NK-92 (cell line): ENCODE results near the gene RNH1.
"Not testable (repeated sequence)": the region's sequence is repeated elsewhere in the genome, so short reads cannot be mapped to it uniquely, and the experiment has no call there.

Experiments used
- DNase-seq: peaks from one replicate; lab custom pipeline; 2025; ENCODE audit not compliant: unreplicated experiment; lab: John Stamatoyannopoulos, UW

Gene RNH1

GRCh38 chr11:520428-521176, 13.6 kb upstream of the RNH1 start:
- DNase-seq = no peak

DNA sequence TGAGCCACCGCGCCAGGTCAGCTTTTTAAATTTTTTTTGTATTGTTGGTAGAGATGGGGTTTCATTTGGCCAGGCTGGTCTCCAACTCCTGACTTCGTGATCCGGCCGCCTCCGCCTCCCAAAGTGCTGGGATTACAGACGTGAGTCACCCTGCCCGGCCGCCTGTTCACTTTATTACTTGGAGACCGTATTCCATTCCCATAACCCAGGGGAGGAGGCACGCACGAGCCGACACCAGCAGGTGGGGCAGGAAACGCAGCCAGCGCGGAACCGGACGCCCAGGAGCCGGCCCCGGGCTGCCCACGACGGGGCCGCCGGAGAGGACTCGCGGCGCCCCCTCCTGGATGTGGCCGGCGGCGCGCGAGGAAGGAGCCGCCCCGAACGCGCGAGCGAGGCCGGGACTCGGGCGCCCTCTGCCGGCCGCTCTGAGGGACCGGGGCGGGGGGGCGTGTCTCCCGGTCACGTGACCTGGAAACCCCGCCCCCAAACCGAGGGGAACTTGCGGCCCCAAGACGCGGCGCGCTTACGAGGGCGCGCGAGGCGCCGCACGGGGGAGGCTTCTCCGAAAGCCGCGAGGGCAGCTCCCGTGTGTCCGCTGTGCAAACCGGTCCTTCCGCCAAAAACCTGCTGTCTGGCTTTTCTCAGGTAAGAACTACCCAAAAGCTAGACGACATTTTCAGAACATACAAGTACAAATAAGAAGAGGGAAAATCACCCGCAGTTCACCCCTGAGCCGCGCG, 11.6 kb upstream of the RNH1 start:
- DNase-seq = no peak

- DNase-seq = not testable (repeated sequence)
These were observed 10.1 kb upstream of the RNH1 start for GRCh38 chr11:516918-517685.

GRCh38 chr11:516400-516799, 9.4 kb upstream of the RNH1 start:
- no peak for DNase-seq

DNA sequence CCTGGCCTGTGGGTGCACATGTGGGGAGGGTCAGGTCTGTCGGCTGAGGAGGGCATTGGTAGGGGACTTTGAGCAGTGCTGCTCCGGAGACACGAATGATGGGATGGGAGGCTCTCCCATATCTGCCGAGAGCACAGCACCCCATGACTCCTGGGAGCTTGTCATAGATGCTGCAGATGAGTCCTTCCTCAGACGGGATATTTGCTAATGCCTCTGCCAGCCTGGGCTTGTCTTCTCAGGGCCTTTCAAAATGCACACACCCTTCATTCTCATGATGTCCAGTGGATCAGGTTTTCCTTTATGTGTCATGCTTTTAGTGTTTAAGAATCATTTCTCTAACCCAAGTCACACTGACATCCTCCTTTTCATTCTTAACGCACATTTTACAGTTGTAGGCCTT, 8.1 kb upstream of the RNH1 start:
- no peak for DNase-seq

DNA sequence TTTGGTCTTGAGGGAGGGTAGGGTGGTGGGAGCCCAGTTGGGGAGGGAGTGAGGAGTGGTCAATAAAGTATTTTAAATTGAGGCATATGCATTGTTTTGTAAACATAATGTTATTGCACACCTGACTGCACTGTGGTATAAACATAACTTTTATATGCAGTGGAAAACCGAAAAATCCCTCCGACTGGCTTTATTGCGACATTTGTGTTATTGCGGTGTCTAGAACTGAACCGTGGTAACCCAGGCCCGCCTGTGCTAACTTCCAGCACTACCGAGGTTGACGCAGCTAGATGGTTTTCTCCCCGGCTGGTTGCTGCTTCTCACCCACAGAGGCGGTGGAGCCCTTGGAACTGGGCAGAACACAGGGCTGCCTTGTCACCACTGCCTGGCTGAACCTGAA, 7.6 kb upstream of the RNH1 start:
- no peak for DNase-seq

DNA sequence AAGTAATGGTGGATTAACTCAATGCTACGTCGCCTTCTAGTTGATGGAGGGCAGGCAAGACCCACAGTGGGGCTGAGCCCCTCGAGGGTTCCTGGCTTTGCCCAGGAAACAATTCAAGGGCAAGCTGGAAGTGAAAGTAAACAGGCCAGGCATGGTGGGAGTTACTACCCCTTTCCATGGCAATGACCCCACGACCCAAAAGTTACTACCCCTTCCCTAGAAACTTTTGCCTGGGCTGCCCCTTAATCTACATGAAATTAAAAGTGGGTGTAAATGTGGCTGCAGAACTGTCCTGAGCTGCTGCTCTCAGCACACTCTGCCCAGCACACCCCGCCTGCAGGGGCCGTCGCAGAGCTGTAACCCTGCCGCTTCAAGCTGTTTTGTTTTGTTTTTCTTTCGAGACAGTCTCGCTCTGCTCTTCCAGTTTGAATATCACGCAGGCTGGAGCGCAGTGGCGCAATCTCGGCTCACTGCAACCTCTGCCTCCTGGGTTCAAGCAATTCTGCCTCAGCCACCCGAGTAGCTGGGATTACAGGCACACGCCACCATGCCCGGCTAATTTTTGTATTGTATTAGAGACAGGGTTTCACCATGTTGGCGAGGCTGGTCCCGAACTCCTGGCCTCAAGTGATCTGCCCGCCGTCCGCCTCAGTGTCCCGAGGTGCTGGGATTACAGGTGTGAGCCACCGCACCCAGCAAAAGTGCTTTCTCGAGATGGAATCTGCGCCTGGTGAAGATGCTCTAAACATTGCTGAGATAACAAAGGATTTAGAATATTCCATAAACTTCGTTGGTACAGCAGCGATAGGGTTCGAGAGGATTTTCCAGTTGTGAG, 5.9 kb upstream of the RNH1 start:
- DNase-seq = no peak

- DNase-seq = no peak
These were observed 1.9 kb upstream of the RNH1 start for GRCh38 chr11:508956-509355.

DNA sequence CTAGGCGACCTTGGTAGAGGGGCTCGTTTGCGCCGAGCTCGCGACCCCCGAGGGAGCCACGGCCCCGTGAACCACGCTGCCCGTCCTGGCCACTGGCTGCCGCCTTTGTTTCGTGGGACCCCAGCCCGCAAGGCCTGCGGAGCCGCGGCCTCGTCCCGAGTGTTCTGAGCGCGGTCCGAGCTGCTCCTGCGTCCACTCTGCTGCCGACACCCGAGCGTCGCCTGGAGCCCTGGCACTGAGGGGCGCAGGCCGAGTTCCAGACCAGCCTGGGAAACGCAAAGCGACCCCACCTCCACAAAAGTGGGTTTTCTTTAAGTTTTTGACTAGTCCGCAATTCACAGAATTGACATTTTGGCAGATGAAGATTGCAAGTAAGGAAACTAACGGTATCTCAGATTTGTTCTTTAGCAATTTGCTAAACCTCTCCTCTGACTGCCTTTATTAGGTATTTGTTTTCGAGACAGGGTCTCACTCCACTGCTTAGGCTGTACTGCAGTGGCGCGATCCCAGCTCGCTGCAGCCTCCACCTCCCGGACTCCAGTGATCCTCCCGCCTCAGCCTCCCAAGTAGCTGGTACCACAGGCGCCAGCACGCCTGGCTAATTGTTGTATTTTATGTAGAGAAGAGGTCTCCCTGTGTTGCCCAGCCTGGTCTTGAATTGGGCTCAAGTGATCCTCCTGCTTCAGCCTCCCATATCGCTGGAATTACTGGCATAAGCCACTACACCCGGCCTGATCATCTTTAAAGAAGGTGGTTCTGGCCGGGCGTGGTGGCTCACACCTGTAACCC, 879 bp upstream of the RNH1 start:
- DNase-seq = no peak

- DNase-seq = peak; percentile 73
These were observed 626 bp downstream of the RNH1 start for GRCh38 chr11:506238-506994.

DNA sequence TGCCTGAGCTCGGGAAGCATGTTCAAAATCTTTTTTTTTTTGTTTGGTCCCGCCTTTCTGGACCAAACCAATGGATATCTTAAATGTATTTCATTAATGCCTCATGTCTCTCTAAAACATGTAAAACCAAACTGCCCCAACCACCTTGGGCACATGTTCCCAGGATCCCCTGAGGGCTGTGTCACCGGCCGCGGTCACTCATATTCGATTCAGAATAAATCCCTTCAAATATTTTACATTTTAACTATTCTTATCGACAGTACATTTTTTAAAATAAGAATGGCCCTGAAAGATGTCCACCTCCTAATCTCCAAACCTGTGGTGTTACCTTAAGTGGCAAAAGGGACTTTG, 2.1 kb downstream of the RNH1 start:
- no peak for DNase-seq

DNA sequence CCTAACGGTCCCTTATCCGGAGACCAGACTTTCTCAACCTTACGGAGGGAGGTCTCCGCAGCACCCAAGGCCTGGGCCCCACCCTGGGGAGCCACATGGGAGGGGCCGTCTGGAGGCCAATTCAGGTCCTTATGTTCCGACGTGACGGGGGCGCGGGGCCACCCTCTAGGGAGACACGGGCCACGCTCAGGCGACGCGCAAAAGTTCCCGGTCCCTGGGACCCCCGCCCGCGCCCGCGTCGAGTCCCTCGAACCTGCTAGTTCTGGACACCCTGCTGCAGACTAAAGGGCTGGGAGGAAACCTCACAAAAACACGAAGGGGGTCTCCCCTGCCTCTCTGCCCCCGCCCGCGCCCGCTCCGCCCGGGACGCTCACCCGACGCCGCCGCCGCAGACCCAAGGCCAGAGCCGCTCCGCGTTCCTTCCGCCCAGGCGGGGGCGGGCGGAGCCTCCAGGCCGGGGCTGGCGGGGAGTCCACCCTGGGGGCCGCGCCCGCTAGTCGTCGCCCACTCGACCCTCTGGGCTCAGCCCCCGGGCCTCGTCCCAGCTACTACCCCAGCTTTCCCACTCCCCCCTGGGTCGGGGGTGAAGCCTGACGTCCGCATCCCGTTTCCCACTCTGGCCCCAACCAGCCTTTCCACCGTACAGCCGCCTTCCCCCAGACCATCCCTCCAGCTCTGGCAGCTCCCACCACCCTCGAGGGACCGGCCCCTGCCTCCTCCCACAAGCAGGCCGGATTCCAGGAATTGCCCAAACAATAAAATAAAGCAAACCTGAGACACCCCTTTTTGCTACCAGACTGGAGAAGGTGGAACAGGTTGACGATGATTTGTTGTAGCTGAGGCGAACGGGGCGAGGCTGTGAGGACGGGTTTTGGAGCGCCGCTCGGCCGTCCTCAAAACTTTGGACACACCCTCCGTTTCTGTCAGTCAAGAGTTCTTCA, 2.7 kb downstream of the RNH1 start:
- DNase-seq = no peak

- DNase-seq = no peak
These were observed 3.7 kb downstream of the RNH1 start for GRCh38 chr11:503179-503981.

DNA sequence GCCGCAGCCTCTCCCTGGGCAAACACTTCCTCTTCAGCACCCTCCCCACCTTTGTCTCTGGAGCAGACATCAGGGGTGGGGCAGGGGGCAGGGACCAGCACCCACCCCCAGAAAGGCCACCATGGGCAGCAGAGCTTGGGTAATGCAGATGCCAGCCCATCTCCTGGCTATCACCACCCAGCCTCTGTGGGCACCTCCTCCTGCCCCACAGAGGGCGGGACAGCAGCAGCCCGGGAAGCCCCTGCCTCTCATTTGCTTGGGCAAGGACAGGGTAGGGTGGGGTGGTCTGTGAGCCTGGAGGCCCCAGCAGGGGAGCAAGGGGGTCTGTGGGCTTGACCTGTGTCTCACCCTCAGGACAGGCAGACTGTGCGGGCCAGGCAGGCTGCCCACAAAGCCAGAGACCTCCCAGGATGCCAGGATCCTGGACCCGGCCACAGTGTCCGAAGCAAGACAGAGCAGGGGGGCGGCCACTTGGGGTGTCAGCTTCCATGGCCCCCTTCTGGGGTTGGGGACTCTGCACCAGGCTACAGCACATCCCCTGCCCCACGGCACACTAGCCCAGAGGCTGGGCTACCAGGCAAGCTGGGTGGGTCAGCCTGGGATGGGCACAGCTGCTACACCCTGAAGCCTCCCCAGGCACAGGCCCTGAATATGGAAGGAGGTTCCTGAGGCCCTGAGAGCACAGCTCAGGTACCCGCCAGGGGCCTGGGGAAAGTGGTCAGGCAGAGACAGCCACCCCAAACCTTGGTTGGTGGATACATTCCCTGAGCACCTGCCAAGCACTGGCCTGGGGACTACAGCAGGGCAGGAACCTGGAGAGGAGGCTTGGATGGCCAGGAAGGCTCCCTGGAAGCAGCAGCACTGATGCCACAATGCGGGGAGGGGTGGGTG, 4.5 kb downstream of the RNH1 start:
- DNase-seq = no peak

GRCh38 chr11:501683-502287, 5.3 kb downstream of the RNH1 start:
- DNase-seq = no peak

- DNase-seq = no peak
These were observed 5.9 kb downstream of the RNH1 start for GRCh38 chr11:501001-501682.
